Adrenal gland (tissue), 5 donors: ENCODE measurements around the gene FANCE.

Experiments used
- POLR2A ChIP-seq, 2 donors: fragments of 450-650 bp; IDR thresholded peaks; one replicate each; pipeline ENCODE4 v1.6.1; 2017; ENCODE audit warnings: antibody characterized with exemption in 2 of 2, mild to moderate bottlenecking in 2 of 2, moderate library complexity in 1 of 2
- TF ChIP-seq, protein P1 (sequence below), 6 experiments: fragments of 450-650 bp in 4 of 6; fragments of 200-600 bp in 2 of 6; sonication (generic) in 1 of 6; IDR thresholded peaks; 1 replicate in 5 of 6; 2 replicates in 1 of 6; pipeline versions ENCODE4 v1.5.1 to v1.8.0; 2016 to 2021; ENCODE audit warnings: antibody characterized with exemption in 6 of 6, mild to moderate bottlenecking in 2 of 6, moderate library complexity in 1 of 6
- donor health status: DM: no; HTN: no; CAD: no.

DNA sequence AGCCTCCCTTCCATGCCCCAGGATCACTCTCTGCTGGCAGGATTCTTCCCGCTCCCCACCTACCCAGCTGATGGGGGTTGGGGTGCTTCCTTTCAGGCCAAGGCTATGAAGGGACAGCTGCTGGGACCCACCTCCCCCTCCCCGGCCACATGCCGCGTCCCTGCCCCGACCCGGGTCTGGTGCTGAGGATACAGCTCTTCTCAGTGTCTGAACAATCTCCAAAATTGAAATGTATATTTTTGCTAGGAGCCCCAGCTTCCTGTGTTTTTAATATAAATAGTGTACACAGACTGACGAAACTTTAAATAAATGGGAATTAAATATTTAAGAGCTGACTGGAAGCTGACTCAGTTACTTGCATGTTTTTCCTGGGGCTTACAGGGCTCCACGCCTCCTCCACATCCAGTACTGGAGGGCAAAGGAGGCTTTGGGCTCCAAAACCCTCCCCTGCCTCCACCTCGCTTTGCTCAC is 24.3 kb upstream of the FANCE start:
- TF ChIP-seq, protein P1, sequence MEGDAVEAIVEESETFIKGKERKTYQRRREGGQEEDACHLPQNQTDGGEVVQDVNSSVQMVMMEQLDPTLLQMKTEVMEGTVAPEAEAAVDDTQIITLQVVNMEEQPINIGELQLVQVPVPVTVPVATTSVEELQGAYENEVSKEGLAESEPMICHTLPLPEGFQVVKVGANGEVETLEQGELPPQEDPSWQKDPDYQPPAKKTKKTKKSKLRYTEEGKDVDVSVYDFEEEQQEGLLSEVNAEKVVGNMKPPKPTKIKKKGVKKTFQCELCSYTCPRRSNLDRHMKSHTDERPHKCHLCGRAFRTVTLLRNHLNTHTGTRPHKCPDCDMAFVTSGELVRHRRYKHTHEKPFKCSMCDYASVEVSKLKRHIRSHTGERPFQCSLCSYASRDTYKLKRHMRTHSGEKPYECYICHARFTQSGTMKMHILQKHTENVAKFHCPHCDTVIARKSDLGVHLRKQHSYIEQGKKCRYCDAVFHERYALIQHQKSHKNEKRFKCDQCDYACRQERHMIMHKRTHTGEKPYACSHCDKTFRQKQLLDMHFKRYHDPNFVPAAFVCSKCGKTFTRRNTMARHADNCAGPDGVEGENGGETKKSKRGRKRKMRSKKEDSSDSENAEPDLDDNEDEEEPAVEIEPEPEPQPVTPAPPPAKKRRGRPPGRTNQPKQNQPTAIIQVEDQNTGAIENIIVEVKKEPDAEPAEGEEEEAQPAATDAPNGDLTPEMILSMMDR (IDR thresholded peaks at IDR 0.05) = no peak
- TF ChIP-seq POLR2A (IDR thresholded peaks at IDR 0.05) = no peak
